Activated CD4-positive, alpha-beta memory T cell treated with anti-CD3 and anti-CD28 coated beads, Interleukin-2, amount 10 ng/mL, durations not matched to agents 7 days and 5 days (primary cell): ENCODE measurements around the gene CILP. TPM values are rescaled to one million over a fixed set of nuclear protein-coding genes. Genes with fewer than 3 reads are reported as not detected.
"Not testable (repeated sequence)": the region's sequence is repeated elsewhere in the genome, so short reads cannot be mapped to it uniquely, and the experiment has no call there.

Source experiments
- CTCF ChIA-PET: fragments of 350-600 bp; sonication (Branson Sonifier 250); formaldehyde crosslinking; loops from one replicate; lab custom pipeline; 2021; ENCODE audit warnings: antibody characterized with exemption, inconsistent platforms; lab: Charles Lee
- POLR2A ChIA-PET: fragments of 350-600 bp; sonication (Branson Sonifier 250); formaldehyde crosslinking; loops from one replicate; lab custom pipeline; 2021; ENCODE audit warnings: antibody characterized with exemption; lab: Charles Lee
- DNase-seq: peaks from one replicate; pipeline ENCODE4 v3.0.0-alpha.2; 2020
- H3K27ac Mint-ChIP-seq: one replicate; pipeline ENCODE4 v1.8.0; 2021; ENCODE audit warnings: mild to moderate bottlenecking, mixed read lengths
- H3K27me3 Mint-ChIP-seq: one replicate; pipeline ENCODE4 v1.8.0; 2021; ENCODE audit warnings: mixed read lengths
- H3K36me3 Mint-ChIP-seq: one replicate; pipeline ENCODE4 v1.8.0; 2021; ENCODE audit warnings: low read depth, mixed read lengths
- H3K4me1 Mint-ChIP-seq: one replicate; pipeline ENCODE4 v1.8.0; 2021; ENCODE audit warnings: mixed read lengths
- H3K4me3 Mint-ChIP-seq: one replicate; pipeline ENCODE4 v1.8.0; 2021; ENCODE audit warnings: mild to moderate bottlenecking, mixed read lengths
- H3K9me3 Mint-ChIP-seq: one replicate; pipeline ENCODE4 v1.8.0; 2021; ENCODE audit warnings: mixed read lengths
- total RNA-seq, 2 experiments: library from RNA; stranded (reverse); gene quantifications; one replicate each; pipeline ENCODE4 v1.2.3, GENCODE V29; 2021

CILP gene
- total RNA-seq, 2 experiments from 2014 or later: not detected

GRCh38 chr15:65246026-65246714, 34.9 kb upstream of the CILP start:
- Mint-ChIP-seq H3K27me3 (no peaks in the 10 kb centered on the region), H3K27ac (no peak overlapping the region), H3K9me3 (no peaks in the 10 kb centered on the region), H3K4me1 (peaks cover 3% of the 10 kb centered on the region), H3K4me3 (no peak overlapping the region), H3K36me3 (no peaks in the 10 kb centered on the region)
- CTCF ChIA-PET: no interaction called here
- no peak for DNase-seq
- POLR2A ChIA-PET: interaction anchor here (1.4 kb wide), 2 partner anchors 12 to 54 kb away, joined by 4 read pairs; no protein-coding TSS in a partner anchor

GRCh38 chr15:65245096-65245856, 34.0 kb upstream of the CILP start:
- Mint-ChIP-seq H3K36me3 (no peaks in the 10 kb centered on the region), H3K9me3 (no peaks in the 10 kb centered on the region), H3K27me3 (no peaks in the 10 kb centered on the region), H3K4me3 (no peak overlapping the region), H3K27ac (no peak overlapping the region), H3K4me1 (peaks cover 3% of the 10 kb centered on the region)
- ChIA-PET POLR2A (interaction anchor here (1.4 kb wide), 1 partner anchor 55 kb away, joined by 4 read pairs; no protein-coding TSS in a partner anchor), CTCF (no interaction called here)
- no peak for DNase-seq

GRCh38 chr15:65244638-65245037, 33.4 kb upstream of the CILP start:
- H3K4me3 Mint-ChIP-seq: no peak overlapping the region
- no peaks in the 10 kb centered on the region for H3K27me3 Mint-ChIP-seq
- H3K27ac Mint-ChIP-seq: no peak overlapping the region
- ChIA-PET POLR2A (no interaction called here), CTCF (no interaction called here)
- DNase-seq: no peak
- H3K36me3 Mint-ChIP-seq: no peaks in the 10 kb centered on the region
- H3K9me3 Mint-ChIP-seq: no peaks in the 10 kb centered on the region
- peaks cover 2% of the 10 kb centered on the region for H3K4me1 Mint-ChIP-seq

GRCh38 chr15:65236443-65236842, 25.2 kb upstream of the CILP start:
- H3K27ac Mint-ChIP-seq, H3K27me3 Mint-ChIP-seq, H3K4me3 Mint-ChIP-seq, CTCF ChIA-PET, POLR2A ChIA-PET, H3K36me3 Mint-ChIP-seq, H3K4me1 Mint-ChIP-seq, DNase-seq, H3K9me3 Mint-ChIP-seq: not testable (repeated sequence)

- Mint-ChIP-seq H3K9me3 (no peaks in the 10 kb centered on the region), H3K27ac (no peak overlapping the region), H3K27me3 (no peaks in the 10 kb centered on the region), H3K4me3 (no peak overlapping the region), H3K36me3 (no peaks in the 10 kb centered on the region), H3K4me1 (peaks cover 5% of the 10 kb centered on the region)
- POLR2A ChIA-PET: interaction anchor here (1.0 kb wide), 1 partner anchor 13 kb away, joined by 4 read pairs; no protein-coding TSS in a partner anchor
- DNase-seq: no peak
- CTCF ChIA-PET: interaction anchor here (0.5 kb wide), 1 partner anchor 1482 kb away, joined by 3 read pairs; no protein-coding TSS in a partner anchor
Measured at GRCh38 chr15:65233696-65234095, 22.4 kb upstream of the CILP start.

- Mint-ChIP-seq H3K4me1 (peaks cover 5% of the 10 kb centered on the region), H3K9me3 (no peaks in the 10 kb centered on the region), H3K27ac (no peak overlapping the region), H3K27me3 (no peaks in the 10 kb centered on the region), H3K4me3 (no peak overlapping the region), H3K36me3 (no peaks in the 10 kb centered on the region)
- no peak for DNase-seq
- POLR2A ChIA-PET: interaction anchor here (0.5 kb wide), 1 partner anchor 476 kb away, joined by 3 read pairs; no protein-coding TSS in a partner anchor
- CTCF ChIA-PET: no interaction called here
Measured at GRCh38 chr15:65232520-65232919, 21.2 kb upstream of the CILP start.

- DNase-seq: no peak
- H3K27ac Mint-ChIP-seq: no peak overlapping the region
- no peaks in the 10 kb centered on the region for H3K36me3 Mint-ChIP-seq
- H3K4me1 Mint-ChIP-seq: peaks cover 5% of the 10 kb centered on the region
- H3K9me3 Mint-ChIP-seq: no peaks in the 10 kb centered on the region
- H3K27me3 Mint-ChIP-seq: no peaks in the 10 kb centered on the region
- CTCF ChIA-PET: no interaction called here
- POLR2A ChIA-PET: interaction anchor here (0.7 kb wide), 1 partner anchor 903 kb away, joined by 3 read pairs; no protein-coding TSS in a partner anchor
- H3K4me3 Mint-ChIP-seq: no peak overlapping the region
Measured at GRCh38 chr15:65231306-65231705, 20.0 kb upstream of the CILP start.

GRCh38 chr15:65226901-65227300, 15.6 kb upstream of the CILP start:
- POLR2A ChIA-PET: not testable (repeated sequence)

GRCh38 chr15:65226221-65226620, 14.9 kb upstream of the CILP start:
- Mint-ChIP-seq H3K27ac (no peak overlapping the region), H3K4me1 (peaks cover under 1% of the 10 kb centered on the region), H3K27me3 (no peaks in the 10 kb centered on the region), H3K4me3 (no peak overlapping the region), H3K36me3 (no peaks in the 10 kb centered on the region), H3K9me3 (no peaks in the 10 kb centered on the region)
- CTCF ChIA-PET: no interaction called here
- POLR2A ChIA-PET: no interaction called here
- DNase-seq: no peak

More at GRCh38 chr15:65226901-65227300, 15.6 kb upstream of the CILP start:
- H3K36me3 Mint-ChIP-seq, CTCF ChIA-PET, H3K4me3 Mint-ChIP-seq, H3K27ac Mint-ChIP-seq, H3K4me1 Mint-ChIP-seq, H3K27me3 Mint-ChIP-seq, H3K9me3 Mint-ChIP-seq, DNase-seq: not testable (repeated sequence)

GRCh38 chr15:65223996-65224395, 12.7 kb upstream of the CILP start:
- no peak for DNase-seq
- Mint-ChIP-seq H3K27me3 (no peaks in the 10 kb centered on the region), H3K9me3 (no peaks in the 10 kb centered on the region), H3K36me3 (no peaks in the 10 kb centered on the region), H3K4me3 (no peak overlapping the region), H3K4me1 (no peaks in the 10 kb centered on the region), H3K27ac (no peak overlapping the region)
- ChIA-PET CTCF (interaction anchor here (1.4 kb wide), 1 partner anchor 11 kb away, joined by 3 read pairs; no protein-coding TSS in a partner anchor), POLR2A (no interaction called here)

GRCh38 chr15:65222891-65223290, 11.6 kb upstream of the CILP start:
- H3K4me1 Mint-ChIP-seq: no peaks in the 10 kb centered on the region
- no peak overlapping the region for H3K4me3 Mint-ChIP-seq
- DNase-seq: no peak
- H3K36me3 Mint-ChIP-seq: no peaks in the 10 kb centered on the region
- no peak overlapping the region for H3K27ac Mint-ChIP-seq
- H3K9me3 Mint-ChIP-seq: no peaks in the 10 kb centered on the region
- CTCF ChIA-PET: no interaction called here
- POLR2A ChIA-PET: interaction anchor here (0.7 kb wide), 1 partner anchor 38 kb away, joined by 3 read pairs; the partner anchor contains the start of gene CLPX
- no peaks in the 10 kb centered on the region for H3K27me3 Mint-ChIP-seq

GRCh38 chr15:65221697-65222096, 10.4 kb upstream of the CILP start:
- Mint-ChIP-seq H3K36me3 (no peaks in the 10 kb centered on the region), H3K27me3 (no peaks in the 10 kb centered on the region), H3K4me3 (no peak overlapping the region), H3K4me1 (no peaks in the 10 kb centered on the region), H3K27ac (no peak overlapping the region), H3K9me3 (no peaks in the 10 kb centered on the region)
- DNase-seq: no peak
- ChIA-PET POLR2A (no interaction called here), CTCF (no interaction called here)

GRCh38 chr15:65219137-65219536, 7.9 kb upstream of the CILP start:
- Mint-ChIP-seq H3K27me3 (no peaks in the 10 kb centered on the region), H3K27ac (no peak overlapping the region), H3K9me3 (no peaks in the 10 kb centered on the region), H3K4me3 (no peak overlapping the region), H3K4me1 (no peaks in the 10 kb centered on the region), H3K36me3 (no peaks in the 10 kb centered on the region)
- POLR2A ChIA-PET: no interaction called here
- no peak for DNase-seq
- CTCF ChIA-PET: no interaction called here
